AG04449 (cell line): ENCODE results near the gene SINHCAF.
"Not testable (repeated sequence)": the region's sequence is repeated elsewhere in the genome, so short reads cannot be mapped to it uniquely, and the experiment has no call there.

ENCODE experiments used
- CTCF ChIA-PET: fragments of 350-600 bp; formaldehyde crosslinking; extraction: SDS; loops from one replicate; lab custom pipeline; 2021; ENCODE audit warnings: antibody characterized with exemption; lab: Yijun Ruan, JAX
- POLR2A ChIA-PET: fragments of 400-600, 350-600 bp; formaldehyde crosslinking; extraction: SDS; loops from one replicate; lab custom pipeline; 2020; ENCODE audit warnings: antibody characterized with exemption, inconsistent platforms; lab: Yijun Ruan, JAX
- DNase-seq: peaks from one replicate; pipeline ENCODE4 v3.0.0-alpha.2; 2010; ENCODE audit warnings: low read depth, low spot score
- H3K4me3 ChIP-seq: 2 replicates; pipeline ENCODE4 v1.5.1; 2011; ENCODE audit warnings: low read depth, mild to moderate bottlenecking, control low read depth, low read length
- CTCF ChIP-seq: IDR thresholded peaks from one replicate; pipeline ENCODE4 v1.5.1; 2011; ENCODE audit warnings: mild to moderate bottlenecking, moderate library complexity, low read length, control low read depth, inconsistent platforms; ENCODE audit not compliant: insufficient read depth; ENCODE audit errors: missing control alignments

SINHCAF gene

GRCh38 chr12:31259136-31259886 is 66.6 kb downstream of the SINHCAF start:
- no peak for TF ChIP-seq CTCF
- ChIA-PET POLR2A (no interaction called here), CTCF (interaction anchor here (1.2 to 12.0 kb wide), 5 partner anchors 9 to 410 kb away, joined by 3 to 160 read pairs (median 6); no protein-coding TSS in a partner anchor)
- no peak for DNase-seq
- no peak overlapping the region for H3K4me3 ChIP-seq

- no peak for TF ChIP-seq CTCF
- H3K4me3 ChIP-seq: no peak overlapping the region
- ChIA-PET CTCF (interaction anchor here (1.2 to 12.0 kb wide), 3 partner anchors 12 to 409 kb away, joined by 3 to 160 read pairs (median 3); no protein-coding TSS in a partner anchor), POLR2A (no interaction called here)
- DNase-seq: no peak
Observed at GRCh38 chr12:31257784-31258183, 68.2 kb downstream of the SINHCAF start.

- CTCF ChIA-PET: interaction anchor here (1.0 to 12.0 kb wide), 14 partner anchors 7 to 385 kb away, joined by 3 to 160 read pairs (median 6); no protein-coding TSS in a partner anchor
- H3K4me3 ChIP-seq, POLR2A ChIA-PET, DNase-seq: not testable (repeated sequence)
Observed at GRCh38 chr12:31251707-31252611, 74.0 kb downstream of the SINHCAF start.

- no peak for DNase-seq
- ChIA-PET CTCF (interaction anchor here (1.0 to 3.1 kb wide), 6 partner anchors 8 to 403 kb away, joined by 3 to 71 read pairs (median 10); no protein-coding TSS in a partner anchor), POLR2A (no interaction called here)
- TF ChIP-seq CTCF: no peak
- no peak overlapping the region for H3K4me3 ChIP-seq
Observed at GRCh38 chr12:31250179-31250578, 75.8 kb downstream of the SINHCAF start.

- no peak overlapping the region for H3K4me3 ChIP-seq
- DNase-seq: no peak
- ChIA-PET CTCF (interaction anchor here (1.8 to 3.1 kb wide), 4 partner anchors 10 to 25 kb away, joined by 6 to 71 read pairs (median 10); no protein-coding TSS in a partner anchor), POLR2A (no interaction called here)
- no peak for TF ChIP-seq CTCF
Observed at GRCh38 chr12:31249356-31249755, 76.6 kb downstream of the SINHCAF start.

GRCh38 chr12:31248815-31249214 is 77.1 kb downstream of the SINHCAF start:
- TF ChIP-seq CTCF: no peak
- CTCF ChIA-PET: interaction anchor here (1.4 to 2.8 kb wide), 2 partner anchors 10 to 23 kb away, joined by 6 to 9 read pairs; no protein-coding TSS in a partner anchor
- POLR2A ChIA-PET: no interaction called here
- no peak overlapping the region for H3K4me3 ChIP-seq
- no peak for DNase-seq
